ENCODE measurements around the gene KCNQ4. TPM values are rescaled to one million over a fixed set of nuclear protein-coding genes. Genes with fewer than 3 reads are reported as not detected.

Gene KCNQ4
- total and polyA plus RNA-seq, 2 experiments from 2014 or later: 1.3 to 3.0 TPM

DNA sequence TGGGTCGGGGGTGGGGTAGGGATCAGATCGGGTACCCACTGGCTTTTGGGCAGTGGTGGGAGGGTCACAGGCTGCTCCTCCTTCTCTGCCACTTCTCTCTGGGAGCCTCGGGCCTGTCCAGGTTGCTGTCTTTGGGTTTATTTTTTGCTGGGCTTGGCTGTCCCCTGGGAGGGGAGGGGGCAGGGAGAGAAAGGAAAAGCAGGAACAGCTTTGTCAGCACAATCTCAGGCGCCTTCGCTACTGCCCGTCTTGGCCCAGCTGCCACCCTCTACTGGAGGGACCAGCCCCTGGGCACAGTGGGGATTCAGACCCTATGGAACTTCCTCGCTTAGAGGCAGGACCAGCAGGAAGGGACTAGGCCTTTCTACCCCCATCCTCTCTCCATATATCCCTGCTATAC lies 8.4 kb downstream of the KCNQ4 start:
- H3K27ac Mint-ChIP-seq: no peak overlapping the region
- Histone ChIP-seq H3K27me3 (ENCODE audit: insufficient read depth) (no peaks in the 10 kb centered on the region), H3K27ac (ENCODE audit: low read depth) (no peak overlapping the region), H3K36me3 (ENCODE audit: insufficient read depth) (no peaks in the 10 kb centered on the region), H2AFZ (no peak overlapping the region), H4K20me1 (replicated peaks; ENCODE audit: insufficient read depth) (no peaks in the 10 kb centered on the region), H3K4me3 (no peak overlapping the region), H3F3A (replicated peaks; ENCODE audit: low read depth) (no peaks in the 10 kb centered on the region), H3K4me2 (no peak overlapping the region), H3K4me1 (ENCODE audit: insufficient read depth) (no peaks in the 10 kb centered on the region; the same call in 1 of the 2 replicates), H3K79me2 (replicated peaks; ENCODE audit: insufficient read depth) (no peaks in the 10 kb centered on the region), H3K9me2 (ENCODE audit: insufficient read depth) (no peaks in the 10 kb centered on the region)
- H3K9me3 Mint-ChIP-seq: no peaks in the 10 kb centered on the region; the same call in 2 of the 3 replicates
- TF ChIP-seq ZNF114 (CRISPR knock-in tag; IDR thresholded peaks at IDR 0.05): no peak
- TF ChIP-seq ETS1 (IDR thresholded peaks at IDR 0.05): no peak
- TF ChIP-seq, protein P1, sequence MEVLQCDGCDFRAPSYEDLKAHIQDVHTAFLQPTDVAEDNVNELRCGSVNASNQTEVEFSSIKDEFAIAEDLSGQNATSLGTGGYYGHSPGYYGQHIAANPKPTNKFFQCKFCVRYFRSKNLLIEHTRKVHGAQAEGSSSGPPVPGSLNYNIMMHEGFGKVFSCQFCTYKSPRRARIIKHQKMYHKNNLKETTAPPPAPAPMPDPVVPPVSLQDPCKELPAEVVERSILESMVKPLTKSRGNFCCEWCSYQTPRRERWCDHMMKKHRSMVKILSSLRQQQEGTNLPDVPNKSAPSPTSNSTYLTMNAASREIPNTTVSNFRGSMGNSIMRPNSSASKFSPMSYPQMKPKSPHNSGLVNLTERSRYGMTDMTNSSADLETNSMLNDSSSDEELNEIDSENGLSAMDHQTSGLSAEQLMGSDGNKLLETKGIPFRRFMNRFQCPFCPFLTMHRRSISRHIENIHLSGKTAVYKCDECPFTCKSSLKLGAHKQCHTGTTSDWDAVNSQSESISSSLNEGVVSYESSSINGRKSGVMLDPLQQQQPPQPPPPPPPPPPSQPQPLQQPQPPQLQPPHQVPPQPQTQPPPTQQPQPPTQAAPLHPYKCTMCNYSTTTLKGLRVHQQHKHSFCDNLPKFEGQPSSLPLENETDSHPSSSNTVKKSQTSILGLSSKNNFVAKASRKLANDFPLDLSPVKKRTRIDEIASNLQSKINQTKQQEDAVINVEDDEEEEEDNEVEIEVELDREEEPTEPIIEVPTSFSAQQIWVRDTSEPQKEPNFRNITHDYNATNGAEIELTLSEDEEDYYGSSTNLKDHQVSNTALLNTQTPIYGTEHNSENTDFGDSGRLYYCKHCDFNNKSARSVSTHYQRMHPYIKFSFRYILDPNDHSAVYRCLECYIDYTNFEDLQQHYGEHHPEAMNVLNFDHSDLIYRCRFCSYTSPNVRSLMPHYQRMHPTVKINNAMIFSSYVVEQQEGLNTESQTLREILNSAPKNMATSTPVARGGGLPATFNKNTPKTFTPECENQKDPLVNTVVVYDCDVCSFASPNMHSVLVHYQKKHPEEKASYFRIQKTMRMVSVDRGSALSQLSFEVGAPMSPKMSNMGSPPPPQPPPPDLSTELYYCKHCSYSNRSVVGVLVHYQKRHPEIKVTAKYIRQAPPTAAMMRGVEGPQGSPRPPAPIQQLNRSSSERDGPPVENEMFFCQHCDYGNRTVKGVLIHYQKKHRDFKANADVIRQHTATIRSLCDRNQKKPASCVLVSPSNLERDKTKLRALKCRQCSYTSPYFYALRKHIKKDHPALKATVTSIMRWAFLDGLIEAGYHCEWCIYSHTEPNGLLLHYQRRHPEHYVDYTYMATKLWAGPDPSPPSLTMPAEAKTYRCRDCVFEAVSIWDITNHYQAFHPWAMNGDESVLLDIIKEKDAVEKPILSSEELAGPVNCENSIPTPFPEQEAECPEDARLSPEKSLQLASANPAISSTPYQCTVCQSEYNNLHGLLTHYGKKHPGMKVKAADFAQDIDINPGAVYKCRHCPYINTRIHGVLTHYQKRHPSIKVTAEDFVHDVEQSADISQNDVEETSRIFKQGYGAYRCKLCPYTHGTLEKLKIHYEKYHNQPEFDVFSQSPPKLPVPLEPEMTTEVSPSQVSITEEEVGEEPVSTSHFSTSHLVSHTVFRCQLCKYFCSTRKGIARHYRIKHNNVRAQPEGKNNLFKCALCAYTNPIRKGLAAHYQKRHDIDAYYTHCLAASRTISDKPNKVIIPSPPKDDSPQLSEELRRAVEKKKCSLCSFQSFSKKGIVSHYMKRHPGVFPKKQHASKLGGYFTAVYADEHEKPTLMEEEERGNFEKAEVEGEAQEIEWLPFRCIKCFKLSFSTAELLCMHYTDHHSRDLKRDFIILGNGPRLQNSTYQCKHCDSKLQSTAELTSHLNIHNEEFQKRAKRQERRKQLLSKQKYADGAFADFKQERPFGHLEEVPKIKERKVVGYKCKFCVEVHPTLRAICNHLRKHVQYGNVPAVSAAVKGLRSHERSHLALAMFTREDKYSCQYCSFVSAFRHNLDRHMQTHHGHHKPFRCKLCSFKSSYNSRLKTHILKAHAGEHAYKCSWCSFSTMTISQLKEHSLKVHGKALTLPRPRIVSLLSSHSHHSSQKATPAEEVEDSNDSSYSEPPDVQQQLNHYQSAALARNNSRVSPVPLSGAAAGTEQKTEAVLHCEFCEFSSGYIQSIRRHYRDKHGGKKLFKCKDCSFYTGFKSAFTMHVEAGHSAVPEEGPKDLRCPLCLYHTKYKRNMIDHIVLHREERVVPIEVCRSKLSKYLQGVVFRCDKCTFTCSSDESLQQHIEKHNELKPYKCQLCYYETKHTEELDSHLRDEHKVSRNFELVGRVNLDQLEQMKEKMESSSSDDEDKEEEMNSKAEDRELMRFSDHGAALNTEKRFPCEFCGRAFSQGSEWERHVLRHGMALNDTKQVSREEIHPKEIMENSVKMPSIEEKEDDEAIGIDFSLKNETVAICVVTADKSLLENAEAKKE (CRISPR knock-in tag; IDR thresholded peaks at IDR 0.05): no peak
- TF ChIP-seq CREB1 (CRISPR knock-in tag; IDR thresholded peaks at IDR 0.05; ENCODE audit: low read depth): no peak
- TF ChIP-seq EZH2 (IDR thresholded peaks at IDR 0.05; ENCODE audit: low read depth, unreplicated experiment): no peak
- no peak for TF ChIP-seq POLR2AphosphoS5 (IDR thresholded peaks at IDR 0.05; ENCODE audit: low read depth)
- no peak for TF ChIP-seq STAT1 (IDR thresholded peaks at IDR 0.05; ENCODE audit: unreplicated experiment)
- ATAC-seq (no peak), DNase-seq (ENCODE audit: low spot score) (no peak)
- H3K36me3 Mint-ChIP-seq (ENCODE audit: low read depth): no peaks in the 10 kb centered on the region; the same call in 2 of the 3 replicates
- peaks cover 34% of the 10 kb centered on the region for H3K4me1 Mint-ChIP-seq
- peaks cover 10% of the 10 kb centered on the region for H3K27me3 Mint-ChIP-seq (ENCODE audit: insufficient read depth, low read depth, poor library complexity)
- no peak overlapping the region for H3K4me3 Mint-ChIP-seq

Measured in GM23338 (cell line).